Caco-2 (cell line): Measurements from ENCODE around the gene OBP2B. TPM values are rescaled to one million over a fixed set of nuclear protein-coding genes. Genes with fewer than 3 reads are reported as not detected.
"Not testable (repeated sequence)": the region's sequence is repeated elsewhere in the genome, so short reads cannot be mapped to it uniquely, and the experiment has no call there.

ENCODE experiments used
- BruUV-seq: library from RNA; stranded (reverse); fragments of 400-500 nt; replicated peaks from 2 replicates; lab custom pipeline; 2021; lab: Mats Ljungman, UMichigan
- CTCF ChIA-PET: fragments of 300-600 bp; sonication (Branson Sonifier 250); formaldehyde crosslinking; loops from one replicate; lab custom pipeline; 2022; ENCODE audit warnings: antibody characterized with exemption; lab: Charles Lee
- POLR2A ChIA-PET: fragments of 300-600 bp; sonication (Branson Sonifier 250); formaldehyde crosslinking; loops from one replicate; lab custom pipeline; 2022; ENCODE audit warnings: antibody characterized with exemption; lab: Charles Lee
- DNase-seq, 2 experiments: peaks; one replicate each; pipeline versions ENCODE4 v3.0.0 to v3.0.0-alpha.2; 2020 to 2022
- H3K27me3 ChIP-seq: replicated peaks from 2 replicates; pipeline ENCODE4 v1.6.0; 2011; ENCODE audit warnings: low read length; ENCODE audit not compliant: control insufficient read depth, insufficient read depth
- H3K36me3 ChIP-seq: 2 replicates; pipeline ENCODE4 v1.5.1; 2011; ENCODE audit warnings: low read length; ENCODE audit not compliant: control insufficient read depth, insufficient read depth
- H3K4me1 ChIP-seq: fragments of 250-450 bp; sonication (Bioruptor Pico); 2 replicates; pipeline ENCODE4 v1.5.1; 2020; ENCODE audit warnings: mild to moderate bottlenecking
- H3K4me3 ChIP-seq: 2 replicates; pipeline ENCODE4 v1.5.1; 2011; ENCODE audit warnings: low read depth, mild to moderate bottlenecking, control low read depth, low read length
- H3K9me3 ChIP-seq: fragments of 250-450 bp; sonication (Bioruptor Pico); 2 replicates; pipeline ENCODE4 v1.5.1; 2020; ENCODE audit warnings: mild to moderate bottlenecking, moderate library complexity
- H3K27ac Mint-ChIP-seq: one replicate; pipeline ENCODE4 v1.8.0; 2022; ENCODE audit warnings: mixed read lengths; ENCODE audit not compliant: unreplicated experiment
- H3K27me3 Mint-ChIP-seq: one replicate; pipeline ENCODE4 v1.8.0; 2022; ENCODE audit warnings: mixed read lengths; ENCODE audit not compliant: insufficient read depth, unreplicated experiment
- H3K36me3 Mint-ChIP-seq: one replicate; pipeline ENCODE4 v1.8.0; 2022; ENCODE audit warnings: mild to moderate bottlenecking, mixed read lengths; ENCODE audit not compliant: insufficient read depth, unreplicated experiment
- H3K4me1 Mint-ChIP-seq: one replicate; pipeline ENCODE4 v1.8.0; 2022; ENCODE audit warnings: low read depth, mixed read lengths; ENCODE audit not compliant: unreplicated experiment
- H3K4me3 Mint-ChIP-seq: one replicate; pipeline ENCODE4 v1.8.0; 2022; ENCODE audit warnings: mild to moderate bottlenecking, moderate library complexity, mixed read lengths; ENCODE audit not compliant: unreplicated experiment
- H3K9me3 Mint-ChIP-seq: one replicate; pipeline ENCODE4 v1.8.0; 2022; ENCODE audit warnings: mixed read lengths; ENCODE audit not compliant: unreplicated experiment
- CTCF ChIP-seq, 2 experiments: fragments of 200-600 bp in 1 of 2; IDR thresholded peaks; 1 replicate in 1 of 2; 2 replicates in 1 of 2; pipeline versions ENCODE4 v1.5.1 to v1.8.0; 2011 to 2022; ENCODE audit warnings: antibody characterized with exemption in 1 of 2, control low read depth in 1 of 2, inconsistent platforms in 1 of 2, low read depth in 1 of 2, low read length in 1 of 2, mild to moderate bottlenecking in 1 of 2, moderate library complexity in 1 of 2; ENCODE audit not compliant: insufficient read depth in 1 of 2, severe bottlenecking in 1 of 2, unreplicated experiment in 1 of 2
- intact Hi-C: fragments of 100-400 bp; cut with micrococcal nuclease; formaldehyde crosslinking; loops from one replicate; pipeline ENCODE4 v1.10.0; 2022; ENCODE audit not compliant: unreplicated experiment
- total RNA-seq: library from RNA; stranded (reverse); gene quantifications from 2 replicates; pipeline ENCODE4 v1.2.3, GENCODE V29; 2022

OBP2B gene
- total RNA-seq, 1 experiment from 2014 or later, result not detected

DNA sequence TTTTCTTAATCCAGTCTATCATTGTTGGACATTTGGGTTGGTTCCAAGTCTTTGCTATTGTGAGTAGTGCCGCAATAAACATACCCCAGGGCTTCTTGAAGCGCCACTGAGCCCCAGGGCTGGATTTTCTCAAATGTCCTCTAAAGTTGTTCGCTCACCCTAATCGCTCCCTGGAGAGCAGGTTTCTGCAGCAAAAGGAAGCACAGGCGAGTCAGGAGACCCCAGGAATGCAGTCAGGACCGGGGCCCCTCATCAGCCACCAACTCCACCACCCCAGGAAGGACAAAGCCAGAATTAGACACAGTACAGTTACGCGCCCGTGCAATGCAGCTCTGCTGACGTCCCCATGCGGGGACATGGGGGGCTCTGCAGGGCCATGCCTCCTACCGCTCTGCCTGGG lies 15.7 kb upstream of the OBP2B start:
- no peaks in the 10 kb centered on the region for H3K9me3 ChIP-seq
- no peak for DNase-seq
- H3K36me3 ChIP-seq, result no peaks in the 10 kb centered on the region
- Mint-ChIP-seq H3K9me3 (peaks cover 4% of the 10 kb centered on the region), H3K27me3 (peaks cover 3% of the 10 kb centered on the region), H3K4me3 (no peak overlapping the region), H3K36me3 (no peaks in the 10 kb centered on the region), H3K27ac (no peak overlapping the region), H3K4me1 (no peaks in the 10 kb centered on the region)
- POLR2A ChIA-PET, result no interaction called here
- no peak overlapping the region for H3K4me3 ChIP-seq
- intact Hi-C loops, result no loop called here
- no peak for TF ChIP-seq CTCF (IDR thresholded peaks at IDR 0.05; ENCODE audit: insufficient read depth in 1 of 2, low read depth in 1 of 2, low read length in 1 of 2, severe bottlenecking in 1 of 2, unreplicated experiment in 1 of 2)
- BruUV-seq, result no TSS peak
- H3K4me1 ChIP-seq, result no peaks in the 10 kb centered on the region
- CTCF ChIA-PET, result no interaction called here
- H3K27me3 ChIP-seq, result no peaks in the 10 kb centered on the region

DNA sequence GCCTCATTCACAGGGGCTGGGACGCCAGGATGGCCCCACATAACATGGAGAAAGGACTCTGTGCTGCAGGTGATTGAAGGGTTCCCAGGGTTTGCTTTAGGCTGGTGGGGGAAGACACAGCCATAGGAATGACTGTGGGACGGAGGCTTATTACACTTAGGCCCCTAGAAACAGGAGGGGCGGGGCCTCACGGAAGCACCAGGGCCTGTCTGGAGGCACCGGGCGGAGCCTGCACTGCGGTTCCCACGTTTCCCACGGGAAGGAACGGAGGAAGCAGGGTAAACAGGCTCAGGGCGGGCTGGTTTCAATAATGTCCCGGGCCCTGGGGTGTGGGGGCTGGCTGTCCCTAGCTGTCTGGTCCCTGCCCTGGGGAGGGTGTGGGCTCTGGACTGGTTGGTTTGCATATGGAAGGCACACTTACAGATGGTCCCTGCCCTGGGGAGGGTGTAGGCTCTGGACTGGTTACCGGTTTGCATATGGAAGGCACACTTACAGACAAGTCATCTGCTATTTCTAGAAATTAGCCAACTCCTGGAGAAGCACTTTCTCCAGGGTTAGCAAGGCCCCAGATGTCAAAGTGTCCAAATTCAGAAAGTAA lies 14.2 kb upstream of the OBP2B start:
- H3K27me3 ChIP-seq, BruUV-seq, H3K4me3 ChIP-seq, POLR2A ChIA-PET, H3K9me3 Mint-ChIP-seq, H3K4me3 Mint-ChIP-seq, CTCF ChIA-PET, H3K36me3 ChIP-seq, H3K4me1 ChIP-seq, H3K36me3 Mint-ChIP-seq, intact Hi-C loops, H3K4me1 Mint-ChIP-seq, H3K27ac Mint-ChIP-seq, DNase-seq, H3K9me3 ChIP-seq: not testable (repeated sequence)
- H3K27me3 Mint-ChIP-seq, result peaks cover 12% of the 10 kb centered on the region

DNA sequence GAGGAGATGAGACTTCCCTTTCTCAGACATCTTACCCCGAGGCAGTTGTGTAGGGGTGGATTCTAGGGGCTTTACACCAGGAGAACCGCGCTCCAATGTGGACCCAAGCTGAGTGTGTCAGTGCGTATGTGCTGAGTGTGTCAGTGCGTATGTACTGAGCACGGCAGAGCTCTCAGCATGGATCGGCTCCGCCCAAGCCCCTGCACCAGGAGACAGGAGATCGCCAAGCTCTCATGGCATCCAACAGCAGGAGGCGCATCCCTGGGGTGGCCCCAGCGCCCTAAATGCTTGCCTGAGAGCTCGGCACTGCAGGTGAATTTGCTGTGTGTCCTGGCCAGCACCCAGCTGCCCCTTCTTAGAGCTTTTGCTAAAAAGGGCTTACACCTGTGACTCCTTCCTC lies 12.9 kb upstream of the OBP2B start:
- H3K36me3 ChIP-seq, H3K9me3 Mint-ChIP-seq, H3K27ac Mint-ChIP-seq, H3K27me3 ChIP-seq, H3K4me3 ChIP-seq, DNase-seq, H3K36me3 Mint-ChIP-seq, CTCF ChIA-PET, H3K4me1 ChIP-seq, H3K4me1 Mint-ChIP-seq, POLR2A ChIA-PET, intact Hi-C loops, H3K4me3 Mint-ChIP-seq, H3K9me3 ChIP-seq, BruUV-seq: not testable (repeated sequence)
- H3K27me3 Mint-ChIP-seq, result peaks cover 20% of the 10 kb centered on the region

GRCh38 chr9:133221177-133221809 lies 12.2 kb upstream of the OBP2B start:
- no peaks in the 10 kb centered on the region for H3K9me3 ChIP-seq
- no peaks in the 10 kb centered on the region for H3K36me3 ChIP-seq
- intact Hi-C loops, result no loop called here
- H3K4me3 Mint-ChIP-seq, result no peak overlapping the region
- no TSS peak for BruUV-seq
- peaks cover 20% of the 10 kb centered on the region for H3K27me3 Mint-ChIP-seq
- DNase-seq, result no peak
- H3K36me3 Mint-ChIP-seq, result no peaks in the 10 kb centered on the region
- H3K9me3 Mint-ChIP-seq, result no peaks in the 10 kb centered on the region
- H3K4me1 ChIP-seq, result no peaks in the 10 kb centered on the region
- H3K27me3 ChIP-seq, result no peaks in the 10 kb centered on the region
- H3K4me1 Mint-ChIP-seq, result no peaks in the 10 kb centered on the region
- ChIA-PET POLR2A (no interaction called here), CTCF (no interaction called here)
- no peak overlapping the region for H3K4me3 ChIP-seq
- H3K27ac Mint-ChIP-seq, result no peak overlapping the region
- no peak for TF ChIP-seq CTCF (IDR thresholded peaks at IDR 0.05; ENCODE audit: insufficient read depth in 1 of 2, low read depth in 1 of 2, low read length in 1 of 2, severe bottlenecking in 1 of 2, unreplicated experiment in 1 of 2)

GRCh38 chr9:133218049-133218975 lies 9.3 kb upstream of the OBP2B start:
- POLR2A ChIA-PET, H3K36me3 ChIP-seq, H3K4me1 ChIP-seq, H3K4me3 Mint-ChIP-seq, BruUV-seq, H3K4me3 ChIP-seq, H3K27ac Mint-ChIP-seq, H3K4me1 Mint-ChIP-seq, H3K36me3 Mint-ChIP-seq, DNase-seq, H3K27me3 ChIP-seq, H3K9me3 ChIP-seq, intact Hi-C loops: not testable (repeated sequence)
- Mint-ChIP-seq H3K27me3 (peaks cover 20% of the 10 kb centered on the region), H3K9me3 (peaks cover 17% of the 10 kb centered on the region)
- CTCF ChIA-PET, result interaction anchor here (1.2 kb wide), 1 partner anchor 30 kb away, joined by 4 read pairs; no protein-coding TSS in a partner anchor
